DMS79 (cell line): Measurements from ENCODE around the gene ACOT11.

Experiments
- DNase-seq: peaks from one replicate; lab custom pipeline; 2025; lab: John Stamatoyannopoulos, UW

Gene ACOT11

DNA sequence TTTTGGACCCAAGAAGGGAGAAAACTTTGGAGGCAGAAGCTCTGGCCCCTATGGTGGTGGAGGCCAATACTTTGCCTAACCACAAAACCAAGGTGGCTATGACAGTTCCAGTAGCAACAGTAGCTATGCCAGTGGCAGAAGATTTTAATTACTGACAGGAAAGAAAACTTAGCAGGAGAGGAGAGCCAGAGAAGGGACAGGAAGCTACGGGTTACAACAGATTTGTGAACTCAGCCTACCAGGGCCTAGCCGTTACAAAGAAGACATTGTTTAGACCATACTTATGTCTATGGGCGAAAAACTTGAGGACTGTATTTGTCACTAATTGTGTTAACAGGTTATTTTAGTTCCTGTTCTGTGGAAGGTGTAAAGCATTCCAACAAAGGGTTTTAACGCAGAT is 10.4 kb upstream of the ACOT11 start:
- DNase-seq = no peak

DNA sequence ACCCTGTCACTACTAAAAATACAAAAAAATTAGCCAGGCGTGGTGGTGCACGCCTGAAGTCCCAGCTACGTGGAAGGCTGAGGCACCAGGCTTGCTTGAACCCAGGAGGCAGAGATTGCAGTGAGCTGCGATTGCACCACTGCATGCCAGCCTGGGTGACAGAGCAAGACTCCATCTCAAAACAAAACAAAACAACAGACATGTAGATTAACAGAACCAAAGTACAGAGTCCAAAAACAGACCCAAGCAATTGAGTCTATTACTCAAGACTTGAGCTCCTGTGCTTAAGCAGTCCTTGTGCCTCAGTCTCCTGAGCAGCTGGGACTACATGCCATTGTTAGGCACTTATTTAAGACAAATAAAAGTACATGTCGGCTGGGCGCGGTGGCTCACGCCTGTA is 9.5 kb upstream of the ACOT11 start:
- DNase-seq = no peak

DNA sequence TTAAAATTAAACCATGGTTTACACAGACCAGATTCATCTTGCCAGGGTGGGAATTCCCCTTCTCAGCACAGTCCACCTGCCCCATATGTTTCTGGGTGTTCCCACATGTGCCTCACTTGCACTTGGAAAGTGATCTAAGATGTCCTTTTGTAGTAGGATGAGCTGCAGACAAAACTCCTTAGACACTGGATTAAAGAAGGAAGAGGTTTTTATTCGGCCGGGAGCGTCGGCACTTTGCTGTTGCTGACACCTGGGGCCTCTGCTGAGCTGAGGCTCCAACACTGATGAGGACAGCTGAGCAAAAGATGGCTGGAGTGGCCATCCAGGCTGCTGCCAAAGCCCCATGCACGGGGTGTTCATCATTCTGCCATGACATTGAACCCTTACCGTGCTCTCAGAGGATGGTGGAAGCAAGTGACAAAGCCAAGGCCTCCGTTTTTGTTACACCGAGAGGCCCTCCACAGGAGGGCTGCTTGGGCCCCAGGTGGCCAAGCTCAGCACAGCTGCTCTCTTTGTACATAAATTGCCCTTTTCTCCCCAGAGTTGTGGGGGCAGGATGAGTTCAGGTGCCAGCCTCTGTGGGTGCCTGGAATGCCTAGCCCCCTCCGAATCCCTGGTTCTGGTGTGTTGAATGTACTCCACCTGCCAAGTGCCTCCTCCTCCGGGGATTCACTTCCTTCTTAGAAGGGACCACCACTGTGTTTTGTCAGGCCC is 7.3 kb upstream of the ACOT11 start:
- DNase-seq = no peak

DNA sequence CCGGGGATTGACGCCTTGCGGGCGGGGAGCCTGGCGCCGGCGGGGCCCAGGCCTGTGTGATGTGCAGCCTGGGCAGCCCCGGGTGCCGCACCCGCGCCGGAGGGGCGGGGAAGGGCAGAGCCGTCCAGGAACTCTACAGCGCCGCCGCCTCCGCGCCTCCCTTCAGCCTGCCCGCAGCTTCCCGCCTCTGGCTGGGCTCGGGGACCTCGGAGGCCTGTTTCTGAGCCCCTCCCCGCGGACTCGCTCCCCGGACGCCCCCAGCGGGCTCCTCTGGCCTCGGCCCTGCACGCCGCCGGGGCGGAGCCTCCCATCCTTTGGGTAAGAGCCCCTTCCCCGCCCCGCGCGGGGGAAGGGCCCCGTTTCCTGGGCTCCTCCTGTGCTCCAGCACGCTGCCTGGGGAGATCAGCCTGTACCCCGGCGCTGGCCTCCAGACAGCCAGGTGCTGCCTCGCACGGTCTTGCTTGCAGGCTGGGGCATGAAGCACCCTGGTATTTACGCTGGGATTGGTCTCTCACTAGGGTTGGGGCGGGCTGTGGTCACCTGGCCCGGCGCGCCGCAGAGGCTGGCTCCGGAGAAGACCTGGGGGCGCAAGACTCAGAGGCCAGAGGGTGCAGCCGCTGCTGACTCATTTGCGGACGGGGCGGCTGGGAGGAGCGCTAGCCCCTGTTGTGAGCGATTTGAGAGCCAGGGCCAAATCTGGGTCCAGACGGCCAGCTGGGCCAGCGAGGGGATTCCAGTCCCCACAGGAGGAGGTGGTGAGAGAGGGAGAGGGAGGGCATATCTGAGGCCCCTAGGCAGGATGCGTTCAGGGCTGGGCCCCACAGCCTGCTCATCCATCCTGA is 5.7 kb upstream of the ACOT11 start:
- DNase-seq = peak; percentile 88

DNA sequence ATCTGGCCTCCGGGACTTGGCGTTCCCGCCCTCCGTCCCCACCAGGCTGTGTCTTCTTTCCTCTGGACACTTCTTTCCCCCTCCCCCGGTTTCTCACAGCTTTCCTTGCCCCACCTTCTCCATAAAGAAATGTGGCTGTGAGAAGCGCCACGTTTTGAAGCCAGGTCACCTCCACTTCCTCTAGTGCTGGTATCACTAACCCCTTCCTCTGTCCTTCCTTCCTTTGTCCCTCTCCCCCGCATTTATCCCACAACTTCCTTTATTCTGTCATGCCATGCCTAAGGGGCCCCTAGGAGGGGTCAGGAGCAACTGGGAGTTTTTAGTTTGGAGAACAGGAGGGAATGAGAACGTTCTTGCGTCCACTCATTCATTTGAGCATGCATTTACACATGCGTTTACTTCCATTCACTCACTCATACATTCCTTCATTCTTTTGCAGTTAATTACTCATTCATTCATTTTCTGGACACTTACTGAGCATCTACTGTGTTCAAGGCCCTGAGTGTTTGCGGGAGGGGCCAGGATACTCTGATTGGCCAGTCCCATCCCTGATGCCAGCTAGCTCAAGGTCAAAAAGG is 5.0 kb upstream of the ACOT11 start:
- no peak for DNase-seq

DNA sequence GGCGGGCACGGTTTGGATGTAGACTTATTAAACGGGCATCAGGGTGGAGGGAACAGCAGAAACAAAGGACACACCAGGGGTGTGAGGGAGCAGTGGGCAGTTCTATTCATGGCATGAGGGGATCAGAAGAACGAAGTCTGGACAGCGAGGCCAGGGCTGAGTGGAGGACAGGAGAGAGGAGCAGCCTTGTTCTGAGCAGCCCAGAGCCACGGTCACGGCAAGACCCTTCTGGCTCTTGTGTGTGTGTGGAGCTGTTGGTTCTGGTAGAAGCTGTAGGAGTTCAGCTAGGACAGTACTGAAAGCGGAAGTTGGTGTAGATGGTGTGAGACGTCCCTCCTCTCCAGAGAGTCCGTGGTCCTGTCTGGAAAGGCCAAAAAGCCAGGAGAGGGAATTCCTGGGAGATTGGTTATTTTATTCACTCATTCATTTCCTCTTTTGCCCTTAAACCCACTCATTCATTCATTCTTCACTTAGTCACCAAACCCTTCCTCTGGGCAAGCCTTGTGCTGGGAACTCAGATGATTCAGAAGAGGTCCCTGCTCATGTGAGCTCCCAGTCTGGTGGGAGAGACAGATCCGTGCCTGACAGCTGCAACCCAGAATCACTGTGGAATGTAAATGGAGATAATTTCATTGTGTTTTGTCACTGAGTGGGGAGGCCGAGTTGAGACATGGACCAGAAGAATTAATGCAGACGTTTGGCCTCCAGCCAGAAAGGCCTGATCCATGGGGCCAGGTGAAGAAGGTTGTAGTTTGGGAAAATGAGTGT is 4.1 kb upstream of the ACOT11 start:
- DNase-seq = no peak

DNA sequence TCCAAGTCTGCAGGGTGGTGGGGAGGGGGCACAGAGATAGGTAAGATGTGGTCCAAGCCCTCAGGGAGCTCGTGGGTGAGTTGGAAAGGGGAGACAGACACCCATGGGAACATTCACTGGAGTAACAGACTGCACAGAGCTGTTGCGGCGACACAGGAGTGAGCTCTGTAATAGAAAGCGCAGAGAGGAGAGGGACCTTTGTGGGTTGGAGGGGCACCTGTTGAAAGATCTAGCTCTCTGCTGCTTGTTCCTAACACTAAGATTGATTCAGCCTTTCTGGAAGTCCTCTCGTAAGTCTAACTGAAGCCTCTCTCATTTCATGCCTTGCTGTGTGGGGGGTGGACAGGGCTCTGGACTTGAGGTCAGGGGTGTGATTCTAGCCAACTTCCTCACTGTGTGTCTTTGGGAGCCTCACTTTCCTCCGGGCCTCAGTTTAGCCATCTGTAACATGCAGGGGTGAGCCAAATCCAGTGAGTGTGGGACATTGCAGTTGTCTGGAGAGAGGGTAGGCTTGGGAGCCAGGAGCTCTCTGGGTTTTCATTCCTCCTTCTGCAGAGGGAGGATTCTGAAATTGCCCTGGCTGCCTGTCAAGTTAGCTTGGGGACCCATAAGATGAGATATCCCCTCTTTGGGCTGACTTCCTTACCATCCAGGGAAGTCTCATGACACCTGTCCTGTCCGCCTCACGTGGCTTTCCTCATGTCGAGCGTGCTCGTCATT is 2.0 kb upstream of the ACOT11 start:
- DNase-seq = no peak

DNA sequence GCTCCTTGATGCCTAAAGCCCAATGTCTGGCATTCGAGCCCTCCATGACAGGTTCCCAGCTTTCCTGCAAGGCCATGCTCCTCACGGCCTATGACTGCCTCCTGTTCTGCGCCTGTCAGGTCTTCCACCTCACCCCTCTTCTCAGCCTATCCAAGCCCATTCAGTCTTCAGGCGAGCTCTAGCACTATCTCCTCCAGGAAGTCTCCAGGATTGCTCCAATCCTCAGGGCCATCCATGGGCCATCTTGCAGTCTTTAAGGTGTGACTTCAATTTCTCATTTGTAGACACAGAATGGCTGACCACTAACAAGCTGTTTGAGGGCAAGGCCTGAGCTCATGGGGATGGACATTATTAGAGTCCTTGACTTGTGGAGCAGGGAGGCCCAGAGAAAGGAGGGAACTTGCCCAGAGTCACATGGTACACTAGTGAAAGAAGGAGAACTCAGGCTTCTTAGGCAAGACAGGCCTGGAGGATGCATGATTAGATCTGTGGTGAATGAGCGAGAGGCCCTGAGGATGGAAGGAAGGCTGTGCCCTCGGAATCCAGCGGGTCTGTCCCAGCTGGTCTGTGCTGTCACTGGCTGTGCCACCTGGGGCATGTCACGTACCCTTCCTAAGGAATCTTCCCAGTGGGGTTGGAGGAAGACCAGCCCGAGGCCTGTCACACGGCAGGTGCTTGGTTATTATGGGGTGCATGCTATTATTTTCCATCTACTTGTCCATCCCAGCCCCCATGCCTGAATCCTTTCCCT is 1.2 kb upstream of the ACOT11 start:
- DNase-seq = no peak

DNA sequence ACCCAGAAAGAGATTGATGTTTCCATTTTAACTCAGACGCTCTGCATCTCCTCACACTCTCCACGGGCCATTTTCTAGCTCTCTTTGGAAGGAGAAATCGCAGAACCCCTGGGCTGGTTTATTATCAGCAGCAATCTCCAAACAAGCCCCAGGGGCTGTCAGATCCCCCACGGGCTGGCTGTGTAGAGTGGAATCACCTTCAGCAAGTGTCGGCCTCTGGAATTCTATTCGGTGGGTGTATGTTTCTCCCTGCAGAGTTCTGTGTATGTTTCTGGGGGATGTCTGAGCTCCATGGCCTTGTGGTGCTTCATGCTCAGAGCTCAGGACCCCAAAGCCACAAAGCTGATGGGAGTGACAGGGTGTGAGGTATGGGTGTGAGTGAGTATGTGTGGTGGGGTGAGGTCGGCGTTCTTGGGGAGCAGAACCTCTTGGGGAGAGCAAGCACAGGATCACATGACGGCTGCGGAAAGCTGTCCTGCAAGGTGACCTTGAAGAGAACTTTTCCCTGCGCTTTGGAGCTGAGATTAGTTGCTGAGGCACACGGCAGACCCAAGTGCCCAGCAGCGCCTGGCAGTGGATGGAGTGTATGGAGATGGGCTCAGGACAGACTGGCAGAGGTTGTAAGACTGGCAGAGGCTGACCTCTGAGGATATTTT is 489 bp downstream of the ACOT11 start:
- no peak for DNase-seq

DNA sequence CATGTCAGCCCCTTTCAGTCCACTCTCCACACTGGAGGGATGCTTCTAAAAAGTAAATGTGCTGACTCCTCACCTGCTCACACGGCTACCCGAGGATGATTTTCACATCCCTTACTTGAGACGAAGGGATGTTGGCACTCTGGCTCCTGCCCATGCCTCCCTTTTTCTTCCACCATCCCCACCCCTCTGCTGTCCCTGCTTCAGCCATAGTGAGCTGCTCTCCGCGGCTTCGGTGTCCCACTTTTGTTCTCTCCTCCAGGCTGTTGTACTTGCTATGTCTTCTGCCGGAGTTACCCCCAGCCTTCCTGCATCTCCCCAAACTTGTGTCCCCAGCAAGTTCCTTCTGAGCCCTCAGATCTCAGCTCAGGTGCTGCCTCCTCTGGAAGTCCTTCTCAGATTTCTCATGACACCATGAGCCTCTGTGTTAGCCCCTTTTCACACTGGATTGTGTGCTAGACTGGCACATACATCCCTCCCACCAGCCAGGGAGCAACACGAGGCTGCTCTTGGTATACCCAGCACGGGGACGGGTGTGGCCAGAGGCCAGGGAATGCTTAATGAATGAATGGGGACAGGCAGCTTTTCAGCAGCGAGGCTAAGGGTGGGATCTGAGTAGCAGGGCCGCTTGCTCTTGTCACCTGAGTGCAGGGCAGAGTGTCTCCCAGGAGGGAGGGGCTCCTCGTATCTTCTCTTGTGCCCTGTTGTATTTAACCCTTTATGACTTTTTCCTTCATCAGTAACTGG is 1.3 kb downstream of the ACOT11 start:
- DNase-seq = no peak

DNA sequence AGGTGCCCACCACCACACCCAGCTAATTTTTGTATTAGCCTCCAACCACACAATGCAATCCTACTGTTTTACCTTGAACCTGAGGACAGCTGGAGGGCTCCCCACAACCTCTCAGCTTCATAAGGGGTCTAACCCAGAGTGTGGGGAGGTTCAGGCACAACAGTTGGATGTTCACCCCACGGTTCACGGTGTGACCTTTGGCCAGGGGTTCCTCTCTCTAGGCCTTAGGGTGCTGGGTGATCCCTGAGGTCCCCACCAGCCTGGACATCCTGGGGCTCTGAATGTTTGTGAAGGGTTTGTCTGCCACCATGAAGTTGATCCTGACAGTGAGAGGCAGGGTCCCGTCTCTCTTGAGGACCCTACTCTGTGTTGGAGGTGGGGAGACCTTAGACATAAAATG is 3.9 kb downstream of the ACOT11 start:
- no peak for DNase-seq

DNA sequence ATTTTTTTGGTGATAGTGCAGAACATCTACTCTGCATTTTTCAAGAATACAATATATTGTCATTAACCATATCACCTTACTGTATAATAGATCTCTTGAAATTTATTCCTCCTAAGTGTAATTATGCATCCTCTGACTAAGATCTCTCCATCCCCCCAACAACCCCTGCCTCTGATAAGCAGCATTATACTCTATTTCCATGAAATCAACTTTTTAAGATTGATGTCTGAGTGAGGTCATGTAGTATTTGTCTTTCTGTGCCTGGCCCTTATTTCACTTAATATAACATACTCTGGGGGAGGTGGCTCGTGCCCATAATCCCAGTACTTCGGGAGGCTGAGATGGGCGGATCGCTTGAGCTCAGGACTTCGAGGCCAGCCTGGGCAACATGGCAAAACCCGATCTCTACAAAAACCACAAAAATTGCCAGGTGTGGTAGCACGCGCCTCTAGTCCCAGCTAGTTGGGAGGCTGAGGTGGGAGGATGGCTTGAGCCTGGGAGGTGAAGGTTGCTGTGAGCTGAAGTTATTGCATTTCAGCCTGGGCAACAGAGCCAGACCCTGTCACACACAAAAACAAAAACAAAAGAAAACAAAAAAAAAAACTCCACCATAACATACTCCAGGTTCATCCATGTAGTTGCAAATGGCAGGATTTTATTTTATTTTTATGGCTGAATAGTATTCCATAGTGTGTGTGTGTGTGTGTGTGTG is 5.7 kb downstream of the ACOT11 start:
- no peak for DNase-seq

DNA sequence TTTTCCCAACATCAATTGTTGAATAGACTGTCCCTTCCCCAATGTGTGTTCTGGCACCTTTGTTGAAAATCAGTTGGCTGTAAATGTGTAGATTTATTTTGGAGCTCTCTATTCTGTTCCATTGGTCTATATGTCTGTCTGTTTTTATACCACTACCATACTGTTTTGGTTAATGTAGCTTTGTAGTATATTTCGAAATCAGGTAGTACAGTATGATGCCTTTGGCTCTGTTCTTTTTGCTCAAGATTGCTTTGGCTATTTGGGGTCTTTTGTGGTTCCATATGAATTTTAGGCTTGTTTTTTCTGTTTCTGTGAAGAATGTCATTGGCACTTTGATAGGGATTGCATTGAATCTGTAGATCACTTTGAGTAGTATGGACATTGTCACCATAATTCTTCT is 8.1 kb downstream of the ACOT11 start:
- DNase-seq = no peak

DNA sequence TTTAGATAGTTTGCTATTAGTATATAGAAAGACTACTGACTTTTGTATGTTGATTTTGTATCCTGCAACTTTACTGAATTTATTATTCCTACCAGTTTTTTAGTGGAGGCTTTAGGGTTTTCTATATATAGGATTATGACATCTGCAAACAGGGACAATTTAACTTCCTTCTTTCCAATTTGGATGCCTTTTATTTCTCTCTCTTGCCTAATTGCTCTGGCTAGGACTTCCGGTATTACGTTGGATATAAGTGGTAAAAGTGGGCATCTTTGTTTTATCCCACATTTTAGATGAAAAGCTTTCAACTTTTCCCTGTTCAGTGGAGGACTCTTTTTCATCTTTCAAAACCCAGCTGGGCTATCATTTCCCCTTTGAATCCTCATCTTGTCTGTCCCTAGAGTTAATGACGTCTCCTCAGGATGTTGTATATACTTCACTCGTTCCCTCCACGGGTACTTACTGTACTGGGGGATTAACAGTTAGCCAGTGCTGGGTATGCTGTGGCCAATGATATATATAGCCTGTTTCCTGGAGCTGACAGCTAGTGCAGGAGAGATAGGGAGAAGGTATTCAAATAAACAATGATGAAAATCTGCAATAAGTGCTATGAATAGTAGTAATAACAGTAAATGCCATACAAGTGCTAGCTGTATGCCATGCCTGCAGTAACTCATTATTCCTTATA is 9.8 kb downstream of the ACOT11 start:
- no peak for DNase-seq

DNA sequence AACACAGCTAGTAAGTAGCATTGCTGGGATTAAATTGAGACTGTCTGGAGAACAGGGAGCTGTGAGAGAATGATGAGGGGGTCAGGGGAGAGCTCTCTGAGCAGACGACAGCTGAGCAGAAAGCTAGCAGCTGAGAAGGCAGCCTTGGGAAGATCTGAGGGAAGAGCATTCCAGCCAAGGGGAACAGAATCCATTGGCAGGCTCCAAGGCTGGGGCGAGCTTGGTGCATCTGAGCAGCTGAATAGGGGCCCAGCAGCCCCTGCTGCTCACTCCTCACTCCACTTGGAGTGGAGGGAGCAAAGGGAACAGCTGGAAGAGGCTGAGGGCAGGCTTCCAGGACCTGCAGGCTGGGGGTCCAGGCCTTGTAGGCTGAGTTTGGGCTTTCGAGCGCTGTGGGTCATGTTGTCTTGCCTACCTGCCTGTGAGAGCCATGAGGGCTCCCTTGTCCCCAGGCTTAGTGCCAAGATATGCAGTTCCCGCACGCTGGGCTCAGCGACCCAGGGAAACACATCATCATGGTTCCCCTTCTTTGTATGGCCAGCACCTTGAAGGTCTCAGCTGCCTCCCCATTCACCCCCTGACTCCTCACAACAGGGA is 10.5 kb downstream of the ACOT11 start:
- no peak for DNase-seq

DNA sequence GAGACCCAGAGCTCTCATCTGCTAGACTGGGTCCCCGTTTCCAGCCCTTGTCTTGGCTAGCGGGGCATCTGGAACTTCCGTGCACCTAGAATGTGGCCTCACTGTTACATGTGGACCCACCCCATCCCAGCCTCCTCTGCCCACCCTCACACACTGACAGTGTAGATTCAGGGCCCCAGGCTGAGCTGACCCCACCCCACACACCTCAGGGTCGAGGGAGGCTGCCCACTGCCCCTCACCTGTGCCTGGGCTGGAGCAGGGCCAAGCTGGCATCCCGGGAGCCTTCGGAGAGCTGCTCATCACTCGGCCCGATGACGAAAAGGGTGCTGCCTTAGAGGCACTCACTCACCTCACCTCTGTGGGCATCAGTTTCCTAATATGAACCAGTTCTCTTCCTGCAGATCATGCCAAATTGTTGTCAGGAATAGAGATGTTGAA is 11.1 kb downstream of the ACOT11 start:
- DNase-seq = no peak

DNA sequence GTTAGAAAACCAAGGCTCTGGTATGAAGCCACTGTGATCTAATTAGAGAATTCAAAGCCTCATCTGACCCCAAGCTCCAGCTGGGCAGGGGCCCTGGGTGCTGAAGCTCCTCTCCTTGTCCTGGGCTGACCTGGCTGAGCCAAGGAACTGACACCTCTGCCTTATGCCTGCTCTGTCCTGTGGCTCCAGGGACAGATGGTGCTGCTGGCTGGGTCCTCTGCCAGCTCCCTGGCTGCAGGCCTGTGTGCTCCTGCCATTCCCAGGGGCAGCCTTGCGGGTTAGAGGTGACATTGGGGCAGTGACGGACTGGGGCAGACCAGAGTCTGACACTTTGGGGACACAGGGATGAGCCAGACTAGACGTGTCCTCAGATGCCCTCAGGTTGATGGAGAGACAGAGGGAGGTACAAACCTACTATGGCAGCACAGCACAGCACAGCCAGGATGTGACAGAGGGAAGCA is 11.8 kb downstream of the ACOT11 start:
- no peak for DNase-seq
